ENCODE measurements around the gene CDH23. TPM values are rescaled to one million over a fixed set of nuclear protein-coding genes. Genes with fewer than 3 reads are reported as not detected.

CDH23 gene
- total and polyA plus RNA-seq, 9 of the 15 experiments (the other 6 are each of a cell fraction or from before 2014, with no cell fraction given), result 0.18 to 1.2 (median 0.47) TPM

- TF ChIP-seq HOMEZ (CRISPR knock-in tag; IDR thresholded peaks at IDR 0.05) (no peak), E2F3 (CRISPR knock-in tag; IDR thresholded peaks at IDR 0.05) (no peak), HDAC2 (IDR thresholded peaks at IDR 0.05) (peak; percentile 77; the same call in 1 of the 2 replicates), HDAC6 (IDR thresholded peaks at IDR 0.05; ENCODE audit: low read depth, low read length) (no peak), MCM2 (IDR thresholded peaks at IDR 0.05; ENCODE audit: low read depth) (no peak), ZNF551 (CRISPR knock-in tag; IDR thresholded peaks at IDR 0.05) (no peak), TEAD1 (CRISPR knock-in tag; IDR thresholded peaks at IDR 0.05) (peak in 1 of 2 experiments; percentile 38; a peak in 1 of 4 replicates), CTCFL (IDR thresholded peaks at IDR 0.05; ENCODE audit: borderline replicate concordance, insufficient read depth, low read depth, low read length, poor library complexity, severe bottlenecking) (no peak), E2F1 (CRISPR knock-in tag; IDR thresholded peaks at IDR 0.05) (no peak), ZNF12 (CRISPR knock-in tag; IDR thresholded peaks at IDR 0.05) (no peak), SIRT6 (IDR thresholded peaks at IDR 0.05; ENCODE audit: low read depth, low read length) (no peak), POLR2B (IDR thresholded peaks at IDR 0.05; ENCODE audit: low read depth, partially characterized antibody) (no peak), BCOR (IDR thresholded peaks at IDR 0.05) (no peak; the same call in 1 of the 2 replicates), MAFF (IDR thresholded peaks at IDR 0.05; ENCODE audit: low read length) (no peak), PTRF (tag; IDR thresholded peaks at IDR 0.05) (no peak), MEF2D (tag; conservative IDR thresholded peaks at IDR 0.05; ENCODE audit: low read depth) (no peak), HNRNPUL1 (IDR thresholded peaks at IDR 0.05; ENCODE audit: low read length) (no peak), ZNF449 (CRISPR knock-in tag; IDR thresholded peaks at IDR 0.05) (no peak), PURB (CRISPR knock-in tag; IDR thresholded peaks at IDR 0.05; ENCODE audit: low read depth) (no peak), FOXA3 (CRISPR knock-in tag; conservative IDR thresholded peaks at IDR 0.05 in 1 of 2, IDR thresholded peaks at IDR 0.05 in 1 of 2) (no peak)
These were observed 401.0 kb downstream of the CDH23 start (continued) for GRCh38 chr10:71797533-71798307.
